Parathyroid adenoma (tissue), 2 donors: ENCODE data around the gene ZCCHC2.

ENCODE experiments used
- H2AFZ ChIP-seq: fragments of 300-600 bp; sonication (generic); one replicate; pipeline ENCODE4 v1.7.0; 2017; ENCODE audit warnings: antibody characterized with exemption, mild to moderate bottlenecking
- H3K27ac ChIP-seq: fragments of 300-600 bp; sonication (generic); one replicate; pipeline ENCODE4 v1.7.0; 2017
- H3K27me3 ChIP-seq: fragments of 300-600 bp; sonication (generic); one replicate; pipeline ENCODE4 v1.7.0; 2017; ENCODE audit warnings: low read length; ENCODE audit not compliant: control insufficient read depth, insufficient read depth
- H3K36me3 ChIP-seq: fragments of 300-600 bp; sonication (generic); one replicate; pipeline ENCODE4 v1.7.0; 2017; ENCODE audit warnings: low read length; ENCODE audit not compliant: control insufficient read depth, insufficient read depth
- H3K4me1 ChIP-seq: fragments of 300-600 bp; sonication (generic); one replicate; pipeline ENCODE4 v1.7.0; 2017; ENCODE audit warnings: control low read depth
- H3K4me2 ChIP-seq: fragments of 300-600 bp; sonication (generic); one replicate; pipeline ENCODE4 v1.7.0; 2017; ENCODE audit warnings: low read length
- H3K4me3 ChIP-seq: fragments of 300-600 bp; sonication (generic); one replicate; pipeline ENCODE4 v1.7.0; 2017; ENCODE audit warnings: low read depth, low read length
- H3K79me2 ChIP-seq: fragments of 300-600 bp; sonication (generic); one replicate; pipeline ENCODE4 v1.7.0; 2017; ENCODE audit warnings: control low read depth
- H3K9ac ChIP-seq: fragments of 300-600 bp; sonication (generic); one replicate; pipeline ENCODE4 v1.7.0; 2017; ENCODE audit warnings: mild to moderate bottlenecking
- H3K9me3 ChIP-seq: fragments of 300-600 bp; sonication (generic); one replicate; pipeline ENCODE4 v1.7.0; 2017; ENCODE audit warnings: low read length; ENCODE audit not compliant: control insufficient read depth
- TF ChIP-seq, protein P1 (sequence below): fragments of 300-600 bp; sonication (generic); IDR thresholded peaks from one replicate; pipeline ENCODE4 v1.7.0; 2017; ENCODE audit warnings: antibody characterized with exemption, mild to moderate bottlenecking
- donor health status: primary hyperparathyroidism.

The ZCCHC2 gene

DNA sequence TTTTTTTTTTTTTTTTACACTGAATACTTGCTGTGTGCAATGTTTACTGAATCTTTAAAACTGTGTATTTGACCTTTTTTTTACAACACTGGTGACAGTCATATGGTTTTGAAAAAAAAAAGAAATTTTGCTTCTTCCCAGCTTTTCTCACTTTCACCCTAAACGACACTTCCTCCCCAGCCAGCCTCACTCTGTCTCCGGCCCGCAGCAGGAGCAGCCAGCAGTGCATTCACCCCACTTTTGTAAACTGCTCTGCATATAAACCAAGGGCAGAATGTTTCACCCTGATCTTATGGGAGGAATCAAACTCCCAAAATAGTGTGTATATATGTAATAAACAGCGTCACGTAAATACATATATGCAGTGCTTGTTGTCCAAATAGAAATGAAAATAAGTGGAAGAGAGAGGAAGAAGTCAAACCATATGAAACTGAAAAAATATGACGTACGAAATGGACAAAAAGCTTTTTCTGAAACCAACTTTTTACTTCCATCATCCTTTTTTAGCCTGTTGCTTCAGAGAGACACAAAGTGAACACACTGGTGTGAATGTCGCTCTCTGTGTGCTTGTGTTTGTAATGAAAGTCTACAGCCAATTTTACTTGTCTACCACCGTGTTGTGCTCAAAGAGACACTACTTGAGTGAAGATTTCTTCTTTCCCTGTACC, 54.2 kb downstream of the ZCCHC2 start:
- Histone ChIP-seq H3K27ac (no peak overlapping the region), H3K4me3 (no peak overlapping the region), H3K4me2 (no peak overlapping the region), H3K9ac (no peak overlapping the region), H2AFZ (no peak overlapping the region), H3K36me3 (no peaks in the 10 kb centered on the region), H3K4me1 (no peaks in the 10 kb centered on the region), H3K9me3 (no peaks in the 10 kb centered on the region), H3K27me3 (no peaks in the 10 kb centered on the region), H3K79me2 (peaks cover 2% of the 10 kb centered on the region)
- TF ChIP-seq, protein P1, sequence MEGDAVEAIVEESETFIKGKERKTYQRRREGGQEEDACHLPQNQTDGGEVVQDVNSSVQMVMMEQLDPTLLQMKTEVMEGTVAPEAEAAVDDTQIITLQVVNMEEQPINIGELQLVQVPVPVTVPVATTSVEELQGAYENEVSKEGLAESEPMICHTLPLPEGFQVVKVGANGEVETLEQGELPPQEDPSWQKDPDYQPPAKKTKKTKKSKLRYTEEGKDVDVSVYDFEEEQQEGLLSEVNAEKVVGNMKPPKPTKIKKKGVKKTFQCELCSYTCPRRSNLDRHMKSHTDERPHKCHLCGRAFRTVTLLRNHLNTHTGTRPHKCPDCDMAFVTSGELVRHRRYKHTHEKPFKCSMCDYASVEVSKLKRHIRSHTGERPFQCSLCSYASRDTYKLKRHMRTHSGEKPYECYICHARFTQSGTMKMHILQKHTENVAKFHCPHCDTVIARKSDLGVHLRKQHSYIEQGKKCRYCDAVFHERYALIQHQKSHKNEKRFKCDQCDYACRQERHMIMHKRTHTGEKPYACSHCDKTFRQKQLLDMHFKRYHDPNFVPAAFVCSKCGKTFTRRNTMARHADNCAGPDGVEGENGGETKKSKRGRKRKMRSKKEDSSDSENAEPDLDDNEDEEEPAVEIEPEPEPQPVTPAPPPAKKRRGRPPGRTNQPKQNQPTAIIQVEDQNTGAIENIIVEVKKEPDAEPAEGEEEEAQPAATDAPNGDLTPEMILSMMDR = no peak

- Histone ChIP-seq H3K4me1 (no peaks in the 10 kb centered on the region), H3K36me3 (no peaks in the 10 kb centered on the region), H3K4me2 (no peak overlapping the region), H2AFZ (no peak overlapping the region), H3K79me2 (peaks cover 2% of the 10 kb centered on the region), H3K9me3 (no peaks in the 10 kb centered on the region), H3K9ac (no peak overlapping the region), H3K27ac (no peak overlapping the region), H3K4me3 (no peak overlapping the region), H3K27me3 (no peaks in the 10 kb centered on the region)
- TF ChIP-seq, protein P1 = no peak
Observed at GRCh38 chr18:62577765-62578164, 54.9 kb downstream of the ZCCHC2 start.

DNA sequence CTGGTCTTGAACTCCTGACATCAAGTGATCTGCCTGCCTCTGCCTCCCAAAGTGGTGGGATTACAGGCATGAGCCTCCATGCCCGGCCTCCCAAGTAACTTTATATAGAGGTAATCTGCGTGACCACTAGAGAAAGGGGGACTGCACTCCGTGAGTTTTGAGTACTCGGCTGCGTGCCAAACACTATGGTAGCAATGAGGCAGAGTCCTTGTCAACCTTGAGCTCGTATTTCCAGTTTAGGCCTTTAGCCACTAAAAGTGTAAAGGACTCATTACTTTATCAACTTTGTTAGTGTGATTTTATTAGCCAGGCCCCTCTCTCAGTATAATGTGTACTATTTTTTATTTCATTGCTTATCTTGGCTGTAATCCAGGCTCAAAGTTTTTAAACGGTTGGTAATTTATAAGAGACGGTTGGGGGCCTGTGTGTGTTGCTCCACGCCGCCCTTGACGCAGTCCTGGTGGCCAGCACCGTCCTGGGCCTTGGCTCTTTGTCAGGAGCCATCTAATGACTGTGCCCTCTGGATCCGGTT, 56.2 kb downstream of the ZCCHC2 start:
- no peak overlapping the region for H3K4me3 ChIP-seq
- TF ChIP-seq, protein P1 = no peak
- no peaks in the 10 kb centered on the region for H3K4me1 ChIP-seq
- peaks cover 2% of the 10 kb centered on the region for H3K79me2 ChIP-seq
- no peak overlapping the region for H3K27ac ChIP-seq
- no peaks in the 10 kb centered on the region for H3K36me3 ChIP-seq
- H3K9me3 ChIP-seq = no peaks in the 10 kb centered on the region
- H3K4me2 ChIP-seq = no peak overlapping the region
- H3K9ac ChIP-seq = no peak overlapping the region
- H2AFZ ChIP-seq = no peak overlapping the region
- H3K27me3 ChIP-seq = no peaks in the 10 kb centered on the region

DNA sequence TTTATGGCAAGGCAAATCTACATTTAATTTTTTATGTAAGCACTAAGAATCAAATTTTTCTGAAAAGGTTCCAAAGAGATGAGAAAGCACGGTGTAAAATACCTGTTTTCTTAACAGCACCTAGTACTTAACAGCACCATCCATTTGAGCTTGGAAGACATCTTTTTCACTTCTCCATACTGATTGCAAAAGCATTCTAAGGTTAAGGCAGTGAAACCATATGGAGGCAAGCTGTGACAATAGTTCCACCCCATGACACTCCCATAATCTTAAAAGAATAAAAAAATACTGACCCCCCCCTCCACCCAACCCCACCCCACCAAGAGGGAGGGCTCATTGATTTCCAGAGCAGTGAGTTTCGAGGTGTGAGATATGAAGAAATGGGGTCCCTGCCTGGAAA, 60.6 kb downstream of the ZCCHC2 start:
- TF ChIP-seq, protein P1 = no peak
- no peaks in the 10 kb centered on the region for H3K79me2 ChIP-seq
- H3K27me3 ChIP-seq = no peaks in the 10 kb centered on the region
- H3K4me2 ChIP-seq = no peak overlapping the region
- no peaks in the 10 kb centered on the region for H3K36me3 ChIP-seq
- H3K4me1 ChIP-seq = no peaks in the 10 kb centered on the region
- no peak overlapping the region for H3K4me3 ChIP-seq
- H3K27ac ChIP-seq = no peak overlapping the region
- no peak overlapping the region for H2AFZ ChIP-seq
- no peak overlapping the region for H3K9ac ChIP-seq
- H3K9me3 ChIP-seq = no peaks in the 10 kb centered on the region
